A673 (cell line): ENCODE results near the gene JSRP1. TPM values are rescaled to one million over a fixed set of nuclear protein-coding genes. Genes with fewer than 3 reads are reported as not detected.

ENCODE experiments used
- BruUV-seq: library from RNA; stranded (reverse); fragments of 400-500 nt; replicated peaks from 2 replicates; lab custom pipeline; 2021; lab: Mats Ljungman, UMichigan
- CTCF ChIA-PET: fragments of 300-600 bp; sonication (Branson Sonifier 250); formaldehyde crosslinking; loops from one replicate; lab custom pipeline; 2022; ENCODE audit warnings: antibody characterized with exemption; lab: Charles Lee
- POLR2A ChIA-PET: fragments of 300-600 bp; sonication (Branson Sonifier 250); formaldehyde crosslinking; loops from one replicate; lab custom pipeline; 2022; ENCODE audit warnings: antibody characterized with exemption; ENCODE audit not compliant: low non-redundant PET; lab: Charles Lee
- DNase-seq: peaks from one replicate; pipeline ENCODE4 v3.0.0-alpha.2; 2015; ENCODE audit warnings: low spot score
- H3K27ac ChIP-seq: fragments of 200-600 bp; sonication (generic); 2 replicates; pipeline ENCODE4 v1.5.1; 2016; ENCODE audit warnings: mixed run types, low read depth, mild to moderate bottlenecking, mixed read lengths, antibody characterized with exemption, low read length; ENCODE audit not compliant: poor library complexity, severe bottlenecking
- H3K27me3 ChIP-seq: fragments of 200-600 bp; sonication (generic); replicated peaks from 2 replicates; pipeline ENCODE4 v1.6.1; 2017; ENCODE audit warnings: mixed run types, low read depth, mild to moderate bottlenecking, mixed read lengths, antibody characterized with exemption, low read length; ENCODE audit not compliant: insufficient read depth, poor library complexity
- H3K36me3 ChIP-seq: fragments of 200-600 bp; sonication (generic); 2 replicates; pipeline ENCODE4 v1.6.1; 2016; ENCODE audit warnings: mixed run types, mild to moderate bottlenecking, mixed read lengths, antibody characterized with exemption, low read length; ENCODE audit not compliant: insufficient read depth, poor library complexity, severe bottlenecking
- H3K4me1 ChIP-seq: fragments of 200-600 bp; sonication (generic); 2 replicates; pipeline ENCODE4 v1.6.1; 2017; ENCODE audit warnings: mixed run types, mild to moderate bottlenecking, mixed read lengths, antibody characterized with exemption, low read length; ENCODE audit not compliant: insufficient read depth, poor library complexity, severe bottlenecking
- H3K4me3 ChIP-seq: fragments of 200-600 bp; sonication (generic); 2 replicates; pipeline ENCODE4 v1.5.1; 2016; ENCODE audit warnings: low read depth, mixed run types, mild to moderate bottlenecking, mixed read lengths, low read length; ENCODE audit not compliant: poor library complexity, severe bottlenecking
- H3K9me3 ChIP-seq: fragments of 200-600 bp; sonication (generic); 2 replicates; pipeline ENCODE4 v1.6.1; 2016; ENCODE audit warnings: mixed run types, low read depth, mild to moderate bottlenecking, mixed read lengths, antibody characterized with exemption, low read length; ENCODE audit not compliant: poor library complexity, severe bottlenecking
- CTCF ChIP-seq: fragments of 300-800, 200-600 bp; sonication (generic); conservative IDR thresholded peaks from 2 replicates; pipeline ENCODE4 v1.5.1; 2017; ENCODE audit warnings: low read depth, mild to moderate bottlenecking, antibody characterized with exemption, low read length, moderate library complexity, mixed read lengths
- EZH2 ChIP-seq: fragments of 200-600 bp; sonication (generic); IDR thresholded peaks from 2 replicates; pipeline ENCODE4 v1.6.1; 2017; ENCODE audit warnings: borderline replicate concordance, low read depth, mild to moderate bottlenecking, mixed read lengths, antibody characterized with exemption, low read length; ENCODE audit not compliant: poor library complexity, severe bottlenecking
- intact Hi-C: fragments of 100-400 bp; cut with micrococcal nuclease; formaldehyde crosslinking; loops from one replicate; pipeline ENCODE4 v1.10.0; 2022; ENCODE audit not compliant: unreplicated experiment
- total RNA-seq: library from RNA; stranded (reverse); gene quantifications from 2 replicates; pipeline ENCODE4 v1.2.3, GENCODE V29; 2021

The JSRP1 gene
- total RNA-seq, 1 experiment from 2014 or later, result 0.73 TPM

- intact Hi-C loops, result no loop called here
- H3K4me3 ChIP-seq, result no peak overlapping the region
- CTCF ChIA-PET, result interaction anchor here (0.5 kb wide), 1 partner anchor 60 kb away, joined by 4 read pairs; no protein-coding TSS in a partner anchor
- peaks cover 82% of the 10 kb centered on the region for H3K36me3 ChIP-seq
- no peaks in the 10 kb centered on the region for H3K4me1 ChIP-seq
- no TSS peak for BruUV-seq
- H3K27me3 ChIP-seq, result no peaks in the 10 kb centered on the region
- POLR2A ChIA-PET, result no interaction called here
- no peak overlapping the region for H3K27ac ChIP-seq
- no peak for TF ChIP-seq CTCF
- TF ChIP-seq EZH2, result no peak
- DNase-seq, result no peak
- no peaks in the 10 kb centered on the region for H3K9me3 ChIP-seq
Observed at GRCh38 chr19:2215281-2215751, 40.9 kb downstream of the JSRP1 start.

GRCh38 chr19:2214251-2214650, 42.0 kb downstream of the JSRP1 start:
- BruUV-seq, result no TSS peak
- intact Hi-C loops, result no loop called here
- Histone ChIP-seq H3K27me3 (no peaks in the 10 kb centered on the region), H3K4me1 (no peaks in the 10 kb centered on the region), H3K36me3 (peaks cover 84% of the 10 kb centered on the region), H3K27ac (no peak overlapping the region), H3K9me3 (no peaks in the 10 kb centered on the region), H3K4me3 (no peak overlapping the region)
- DNase-seq, result no peak
- ChIA-PET CTCF (no interaction called here), POLR2A (no interaction called here)
- TF ChIP-seq EZH2 (no peak), CTCF (no peak)

- intact Hi-C loops, result no loop called here
- H3K4me3 ChIP-seq, result no peak overlapping the region
- DNase-seq, result no peak
- H3K9me3 ChIP-seq, result no peaks in the 10 kb centered on the region
- ChIA-PET POLR2A (no interaction called here), CTCF (no interaction called here)
- H3K36me3 ChIP-seq, result peaks cover 83% of the 10 kb centered on the region
- no peaks in the 10 kb centered on the region for H3K4me1 ChIP-seq
- no peaks in the 10 kb centered on the region for H3K27me3 ChIP-seq
- BruUV-seq, result no TSS peak
- TF ChIP-seq EZH2, result no peak
- no peak for TF ChIP-seq CTCF
- H3K27ac ChIP-seq, result no peak overlapping the region
Observed at GRCh38 chr19:2213799-2214198, 42.4 kb downstream of the JSRP1 start.
